GM23248 (cell line): ENCODE measurements around the gene SP2.

Experiments
- EZH2 ChIP-seq: fragments of 200-600 bp; sonication (generic); IDR thresholded peaks from 2 replicates; pipeline ENCODE4 v1.6.1; 2018; ENCODE audit warnings: antibody characterized with exemption, mild to moderate bottlenecking; ENCODE audit not compliant: insufficient read depth, poor library complexity, severe bottlenecking
- EZH2phosphoT487 ChIP-seq: fragments of 200-600 bp; sonication (generic); IDR thresholded peaks from 2 replicates; pipeline ENCODE4 v1.6.1; 2018; ENCODE audit warnings: antibody characterized with exemption, moderate library complexity, mild to moderate bottlenecking, low read depth; ENCODE audit not compliant: insufficient read depth

DNA sequence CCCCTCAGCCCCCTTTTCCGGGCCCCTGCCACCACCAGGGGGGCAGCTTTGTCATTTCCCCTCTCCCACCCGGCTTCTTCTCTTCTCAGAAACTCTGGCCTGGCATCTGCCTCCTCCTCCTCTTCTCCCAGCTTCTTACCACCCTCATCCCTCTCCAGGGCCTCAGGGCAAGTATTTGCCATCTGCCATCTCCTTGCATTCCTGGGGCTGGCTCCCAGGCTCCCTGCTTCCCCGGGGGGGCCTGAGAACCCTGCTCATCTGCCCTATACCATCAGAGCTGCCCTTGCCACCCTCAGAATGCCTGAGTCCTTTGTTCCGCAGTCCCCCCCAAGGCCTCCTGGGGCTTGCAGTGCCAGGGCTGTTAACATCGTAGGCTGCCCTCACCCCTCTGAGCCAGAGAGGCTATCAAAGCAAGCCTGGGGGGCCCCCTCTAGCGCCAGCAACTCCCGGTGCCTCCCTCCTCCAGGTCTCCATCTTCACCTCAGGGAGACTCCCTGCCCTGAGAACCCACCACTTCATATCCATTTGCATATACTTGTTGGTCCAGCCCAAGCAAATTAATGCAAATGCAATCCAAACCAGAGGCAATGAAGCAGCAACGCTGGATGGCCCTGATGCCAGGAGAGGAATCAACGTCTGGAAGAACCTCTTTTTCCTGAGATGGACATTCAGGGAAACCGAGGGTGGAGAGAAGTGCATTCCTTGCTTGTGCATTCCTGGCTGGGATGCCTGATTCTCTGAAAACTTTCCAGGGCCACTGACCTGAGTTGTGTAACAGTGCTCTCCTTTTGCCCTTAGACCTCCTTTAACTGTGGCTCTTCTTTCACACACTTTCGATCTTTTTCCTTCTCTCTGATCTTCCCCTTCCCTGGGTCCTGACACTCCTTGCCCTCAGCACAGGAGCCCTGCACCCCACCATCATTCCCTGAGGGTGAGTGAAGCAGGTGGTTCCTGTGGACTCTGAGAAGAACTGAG lies 20.7 kb upstream of the SP2 start:
- TF ChIP-seq EZH2 (no peak), EZH2phosphoT487 (no peak)
